H9 (cell line): Measurements from ENCODE around the gene MAPK4. TPM values are rescaled to one million over a fixed set of nuclear protein-coding genes. Genes with fewer than 3 reads are reported as not detected.

Experiments used
- DNase-seq: peaks from one replicate; pipeline ENCODE4 v3.0.0-alpha.2; 2017
- H2AFZ ChIP-seq: one replicate; pipeline ENCODE4 v1.6.1; 2013; ENCODE audit warnings: mild to moderate bottlenecking, low read length, control low read depth, moderate library complexity
- H2AK5ac ChIP-seq: 2 replicates; pipeline ENCODE4 v1.6.1; 2013; ENCODE audit warnings: low read length, control low read depth, mixed read lengths; ENCODE audit not compliant: insufficient read length
- H2BK120ac ChIP-seq: one replicate; pipeline ENCODE4 v1.6.1; 2013; ENCODE audit warnings: low read depth, mild to moderate bottlenecking, low read length, control low read depth, inconsistent platforms; ENCODE audit not compliant: poor library complexity, severe bottlenecking
- H2BK12ac ChIP-seq: 2 replicates; pipeline ENCODE4 v1.6.1; 2013; ENCODE audit warnings: low read length, control low read depth, mixed read lengths, low read depth; ENCODE audit not compliant: insufficient read length
- H2BK15ac ChIP-seq: 2 replicates; pipeline ENCODE4 v1.6.1; 2013; ENCODE audit warnings: low read depth, low read length, control low read depth
- H2BK20ac ChIP-seq: one replicate; pipeline ENCODE4 v1.6.1; 2013; ENCODE audit warnings: low read depth, mild to moderate bottlenecking, low read length, control low read depth, inconsistent platforms; ENCODE audit not compliant: poor library complexity, severe bottlenecking
- H2BK5ac ChIP-seq: 2 replicates; pipeline ENCODE4 v1.6.1; 2013; ENCODE audit warnings: low read length, control low read depth, mixed read lengths; ENCODE audit not compliant: insufficient read length
- H3K14ac ChIP-seq: 2 replicates; pipeline ENCODE4 v1.6.1; 2013; ENCODE audit warnings: low read length, control low read depth; ENCODE audit not compliant: insufficient read depth
- H3K18ac ChIP-seq: 2 replicates; pipeline ENCODE4 v1.6.1; 2013; ENCODE audit warnings: low read depth, mild to moderate bottlenecking, mixed read lengths, low read length, control low read depth; ENCODE audit not compliant: insufficient read length
- H3K23ac ChIP-seq: 2 replicates; pipeline ENCODE4 v1.6.1; 2013; ENCODE audit warnings: low read length, control low read depth, mixed read lengths, low read depth; ENCODE audit not compliant: insufficient read length
- H3K23me2 ChIP-seq: 2 replicates; pipeline ENCODE4 v1.6.1; 2013; ENCODE audit warnings: low read depth, mild to moderate bottlenecking, mixed read lengths, low read length, control low read depth; ENCODE audit not compliant: insufficient read length, poor library complexity, severe bottlenecking
- H3K27ac ChIP-seq: 2 replicates; pipeline ENCODE4 v1.5.1; 2013; ENCODE audit warnings: low read length, control low read depth, mixed read lengths, low read depth; ENCODE audit not compliant: insufficient read length
- H3K27me3 ChIP-seq: 2 replicates; pipeline ENCODE4 v1.6.1; 2013; ENCODE audit warnings: low read length, control low read depth, inconsistent platforms; ENCODE audit not compliant: insufficient read depth
- H3K4ac ChIP-seq: 2 replicates; pipeline ENCODE4 v1.6.1; 2013; ENCODE audit warnings: low read depth, mild to moderate bottlenecking, control low read depth, inconsistent platforms, low read length, moderate library complexity
- H3K4me1 ChIP-seq: 2 replicates; pipeline ENCODE4 v1.6.1; 2013; ENCODE audit warnings: low read length, control low read depth, inconsistent platforms; ENCODE audit not compliant: insufficient read depth
- H3K4me2 ChIP-seq: 2 replicates; pipeline ENCODE4 v1.6.1; 2013; ENCODE audit warnings: low read length, control low read depth, mixed read lengths; ENCODE audit not compliant: insufficient read length, insufficient read depth
- H3K56ac ChIP-seq: 2 replicates; pipeline ENCODE4 v1.6.1; 2013; ENCODE audit warnings: low read depth, mild to moderate bottlenecking, mixed read lengths, low read length, control low read depth; ENCODE audit not compliant: insufficient read length
- H3K79me1 ChIP-seq: 2 replicates; pipeline ENCODE4 v1.6.1; 2013; ENCODE audit warnings: low read depth, mild to moderate bottlenecking, moderate library complexity, low read length, control low read depth, inconsistent platforms; ENCODE audit not compliant: insufficient read depth, poor library complexity, severe bottlenecking
- H3K79me2 ChIP-seq: 2 replicates; pipeline ENCODE4 v1.6.1; 2013; ENCODE audit warnings: low read length, control low read depth, inconsistent platforms; ENCODE audit not compliant: insufficient read depth
- H3K9ac ChIP-seq: 2 replicates; pipeline ENCODE4 v1.6.1; 2013; ENCODE audit warnings: low read length, control low read depth, mixed read lengths; ENCODE audit not compliant: insufficient read length; ENCODE audit errors: extremely low read depth
- H3K9me3 ChIP-seq: one replicate; pipeline ENCODE4 v1.6.1; 2013; ENCODE audit warnings: low read depth, low read length, inconsistent platforms; ENCODE audit not compliant: control insufficient read depth
- H3T11ph ChIP-seq: one replicate; pipeline ENCODE4 v1.6.1; 2013; ENCODE audit warnings: mild to moderate bottlenecking, low read length, control low read depth, inconsistent platforms
- H4K20me1 ChIP-seq: one replicate; pipeline ENCODE4 v1.6.1; 2013; ENCODE audit not compliant: control insufficient read depth, insufficient read length, insufficient read depth
- H4K5ac ChIP-seq: 2 replicates; pipeline ENCODE4 v1.6.1; 2013; ENCODE audit warnings: low read depth, mild to moderate bottlenecking, mixed read lengths, low read length, control low read depth; ENCODE audit not compliant: insufficient read length
- H4K8ac ChIP-seq: replicated peaks from 2 replicates; pipeline ENCODE4 v1.6.1; 2013; ENCODE audit warnings: low read length, control low read depth, mixed read lengths, low read depth; ENCODE audit not compliant: insufficient read length
- H4K91ac ChIP-seq: 2 replicates; pipeline ENCODE4 v1.6.1; 2013; ENCODE audit warnings: low read depth, mild to moderate bottlenecking, moderate library complexity, mixed read lengths, low read length, control low read depth; ENCODE audit not compliant: insufficient read length
- H3K27ac Mint-ChIP-seq, 3 experiments: 2 replicates in 2 of 3; 3 replicates in 1 of 3; pipeline ENCODE4 v1.8.0; 2020 to 2021; ENCODE audit warnings: mixed read lengths in 3 of 3, mild to moderate bottlenecking in 1 of 3, moderate library complexity in 1 of 3
- H3K27me3 Mint-ChIP-seq: 2 replicates; pipeline ENCODE4 v1.8.0; 2021; ENCODE audit warnings: low read depth, mild to moderate bottlenecking, moderate library complexity, mixed read lengths
- H3K36me3 Mint-ChIP-seq, 3 experiments: 2 replicates in 2 of 3; 3 replicates in 1 of 3; pipeline ENCODE4 v1.8.0; 2020 to 2021; ENCODE audit warnings: low read depth in 3 of 3, mixed read lengths in 3 of 3; ENCODE audit not compliant: insufficient read depth in 1 of 3
- H3K4me1 Mint-ChIP-seq, 2 experiments: 2 replicates each; pipeline ENCODE4 v1.8.0; 2020; ENCODE audit warnings: mixed read lengths in 2 of 2
- H3K4me3 Mint-ChIP-seq, 2 experiments: 2 replicates in 1 of 2; 3 replicates in 1 of 2; pipeline ENCODE4 v1.8.0; 2020 to 2021; ENCODE audit warnings: mild to moderate bottlenecking in 2 of 2, mixed read lengths in 2 of 2, moderate library complexity in 1 of 2
- H3K9me3 Mint-ChIP-seq, 2 experiments: 2 replicates in 1 of 2; 3 replicates in 1 of 2; pipeline ENCODE4 v1.8.0; 2020; ENCODE audit warnings: mild to moderate bottlenecking in 2 of 2, mixed read lengths in 2 of 2, moderate library complexity in 1 of 2
- CTCF ChIP-seq: fragments of 200-600 bp; sonication (generic); conservative IDR thresholded peaks from 3 replicates; pipeline ENCODE4 v1.8.0; 2021; ENCODE audit warnings: antibody characterized with exemption, mild to moderate bottlenecking
- WGBS: extraction: QIAGEN DNeasy Blood & Tissue Kit; methylation state at CpG from one replicate; pipeline ENCODE4 v1.1.7; 2013; ENCODE audit warnings: missing lambda C conversion rate, low lambda C conversion rate, mixed read lengths; ENCODE audit not compliant: insufficient read length; ENCODE audit errors: extremely low coverage; 5-methylcytosine and 5-hydroxymethylcytosine counted together
- total RNA-seq: library from RNA; stranded (reverse); gene quantifications from 2 replicates; pipeline ENCODE4 v1.2.1, GENCODE V29; 2021

MAPK4 gene
- total RNA-seq, 1 experiment from 2014 or later = 1.6 TPM

GRCh38 chr18:50654211-50654610 is 94.3 kb downstream of the MAPK4 start:
- no peak overlapping the region for H3K4me2 ChIP-seq
- no peak overlapping the region for H3K18ac ChIP-seq
- H3K9ac ChIP-seq = no peak overlapping the region
- no peak overlapping the region for H3K27ac ChIP-seq
- H3K23ac ChIP-seq = no peak overlapping the region
- no peak overlapping the region for H4K5ac ChIP-seq
- Mint-ChIP-seq H3K9me3 (no peaks in the 10 kb centered on the region; a peak in 2 of 5 replicates), H3K27me3 (no peaks in the 10 kb centered on the region; the same call in 1 of the 2 replicates), H3K27ac (no peak overlapping the region), H3K36me3 (peaks cover 0 to 2% (median 0%) of the 10 kb centered on the region in 3 experiments; a peak in 2 of 7 replicates), H3K4me1 (peaks cover 18 to 24% of the 10 kb centered on the region in 2 experiments), H3K4me3 (no peak overlapping the region)
- no peak overlapping the region for H4K8ac ChIP-seq
- no peak overlapping the region for H2BK15ac ChIP-seq
- no peak for TF ChIP-seq CTCF
- H3K56ac ChIP-seq = no peak overlapping the region
- no CpG with 5 or more reads among the region's 2 CpGs for WGBS
- H3K23me2 ChIP-seq = no peaks in the 10 kb centered on the region
- no peak overlapping the region for H4K91ac ChIP-seq
- no peaks in the 10 kb centered on the region for H3K79me1 ChIP-seq
- no peaks in the 10 kb centered on the region for H3K27me3 ChIP-seq
- H3K4me1 ChIP-seq = no peaks in the 10 kb centered on the region
- H2AK5ac ChIP-seq = no peak overlapping the region
- H3K9me3 ChIP-seq = no peaks in the 10 kb centered on the region
- H2BK120ac ChIP-seq = no peak overlapping the region
- no peak for DNase-seq
- H3K4ac ChIP-seq = no peak overlapping the region
- H2BK5ac ChIP-seq = no peak overlapping the region
- H4K20me1 ChIP-seq = no peaks in the 10 kb centered on the region
- H2BK20ac ChIP-seq = no peak overlapping the region
- H2AFZ ChIP-seq = no peak overlapping the region
- H3K14ac ChIP-seq = no peak overlapping the region
- H3T11ph ChIP-seq = no peak overlapping the region
- H3K79me2 ChIP-seq = no peaks in the 10 kb centered on the region
- H2BK12ac ChIP-seq = no peak overlapping the region
